GM12892 (cell line): ENCODE measurements around the gene ZNF497.

Experiments
- POLR2A ChIP-seq: IDR thresholded peaks from 2 replicates; pipeline ENCODE4 v1.6.1; 2011; ENCODE audit warnings: low read depth, low read length, control low read depth
- POLR2AphosphoS5 ChIP-seq: IDR thresholded peaks from 2 replicates; pipeline ENCODE4 v1.6.1; 2011; ENCODE audit warnings: low read depth, low read length, control low read depth
- TAF1 ChIP-seq: IDR thresholded peaks from 2 replicates; pipeline ENCODE4 v1.6.1; 2011; ENCODE audit warnings: low read depth, mild to moderate bottlenecking, control low read depth, low read length, borderline replicate concordance

- TF ChIP-seq POLR2AphosphoS5, result no peak
- TF ChIP-seq POLR2A, result no peak
- TF ChIP-seq TAF1, result no peak
These were observed 45.2 kb upstream of the ZNF497 start for GRCh38 chr19:58407658-58408151.
